OCI-LY1 (cell line): ENCODE measurements around the gene OR4D11.

Source experiments
- EZH2 ChIP-seq: fragments of 200-600 bp; sonication (generic), shearing (Covaris generic); IDR thresholded peaks from 2 replicates; pipeline ENCODE4 v1.8.0; 2017; ENCODE audit warnings: borderline replicate concordance, mixed run types, mild to moderate bottlenecking, antibody characterized with exemption, low read length, moderate library complexity, mixed read lengths
- TF ChIP-seq, protein P1 (sequence below): fragments of 200-600 bp; sonication (generic), shearing (Covaris generic); IDR thresholded peaks from 2 replicates; pipeline ENCODE4 v1.5.1; 2017; ENCODE audit warnings: mild to moderate bottlenecking, antibody characterized with exemption, low read length, moderate library complexity, mixed read lengths

DNA sequence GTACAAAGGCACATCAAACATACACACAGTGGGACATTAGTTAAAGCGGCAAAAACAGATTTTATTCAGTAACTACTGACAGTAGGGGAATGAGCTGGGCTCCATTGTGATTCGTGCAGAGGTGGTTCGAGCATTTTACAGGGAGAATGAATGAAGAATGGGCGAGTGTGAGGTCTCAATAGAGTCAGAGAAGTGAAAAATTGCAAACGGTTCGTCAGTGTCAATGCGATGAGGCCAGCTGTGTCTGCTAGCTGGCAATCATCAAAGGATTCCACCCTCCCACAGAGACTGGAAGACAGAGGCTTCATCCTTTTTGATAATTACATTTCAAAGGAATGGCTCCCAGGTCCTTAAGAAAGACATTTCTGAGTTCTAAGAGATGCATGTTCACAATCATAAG lies 25.3 kb downstream of the OR4D11 start:
- TF ChIP-seq, protein P1, sequence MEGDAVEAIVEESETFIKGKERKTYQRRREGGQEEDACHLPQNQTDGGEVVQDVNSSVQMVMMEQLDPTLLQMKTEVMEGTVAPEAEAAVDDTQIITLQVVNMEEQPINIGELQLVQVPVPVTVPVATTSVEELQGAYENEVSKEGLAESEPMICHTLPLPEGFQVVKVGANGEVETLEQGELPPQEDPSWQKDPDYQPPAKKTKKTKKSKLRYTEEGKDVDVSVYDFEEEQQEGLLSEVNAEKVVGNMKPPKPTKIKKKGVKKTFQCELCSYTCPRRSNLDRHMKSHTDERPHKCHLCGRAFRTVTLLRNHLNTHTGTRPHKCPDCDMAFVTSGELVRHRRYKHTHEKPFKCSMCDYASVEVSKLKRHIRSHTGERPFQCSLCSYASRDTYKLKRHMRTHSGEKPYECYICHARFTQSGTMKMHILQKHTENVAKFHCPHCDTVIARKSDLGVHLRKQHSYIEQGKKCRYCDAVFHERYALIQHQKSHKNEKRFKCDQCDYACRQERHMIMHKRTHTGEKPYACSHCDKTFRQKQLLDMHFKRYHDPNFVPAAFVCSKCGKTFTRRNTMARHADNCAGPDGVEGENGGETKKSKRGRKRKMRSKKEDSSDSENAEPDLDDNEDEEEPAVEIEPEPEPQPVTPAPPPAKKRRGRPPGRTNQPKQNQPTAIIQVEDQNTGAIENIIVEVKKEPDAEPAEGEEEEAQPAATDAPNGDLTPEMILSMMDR = no peak
- TF ChIP-seq EZH2 = no peak
